Measurements from ENCODE around the gene TANGO2.

The TANGO2 gene

GRCh38 chr22:19994851-19995610 lies 25.9 kb upstream of the TANGO2 start:
- Histone ChIP-seq H3K79me2 (ENCODE audit: insufficient read depth, low read length) (no peaks in the 10 kb centered on the region), H3K9me2 (ENCODE audit: low read depth, low read length) (no peaks in the 10 kb centered on the region), H3K9ac (ENCODE audit: low read length) (no peak overlapping the region), H3K4me1 (ENCODE audit: insufficient read depth, low read length, severe bottlenecking) (no peaks in the 10 kb centered on the region), H3K4me2 (ENCODE audit: low read length) (no peak overlapping the region), H3K9me3 (ENCODE audit: low read length) (no peaks in the 10 kb centered on the region), H2AFZ (ENCODE audit: low read length) (no peak overlapping the region), H3K4me3 (ENCODE audit: low read depth, low read length, poor library complexity, severe bottlenecking) (no peak overlapping the region), H3F3A (ENCODE audit: insufficient read depth, low read length) (no peaks in the 10 kb centered on the region), H4K20me1 (ENCODE audit: insufficient read depth, low read length) (no peaks in the 10 kb centered on the region), H3K27ac (ENCODE audit: low read depth, low read length, poor library complexity, severe bottlenecking) (no peak overlapping the region), H3K36me3 (ENCODE audit: insufficient read depth, low read length) (no peaks in the 10 kb centered on the region), H3K27me3 (ENCODE audit: insufficient read depth, low read length) (peaks cover 15% of the 10 kb centered on the region)
- TF ChIP-seq CTCF (IDR thresholded peaks at IDR 0.05; ENCODE audit: low read length) (no peak), EZH2 (IDR thresholded peaks at IDR 0.05; ENCODE audit: borderline replicate concordance, low read length) (no peak)

- H3K4me2 ChIP-seq (ENCODE audit: low read length): no peak overlapping the region
- H3K9ac ChIP-seq (ENCODE audit: low read length): no peak overlapping the region
- H3K27me3 ChIP-seq (ENCODE audit: insufficient read depth, low read length): peaks cover 15% of the 10 kb centered on the region
- H3F3A ChIP-seq (ENCODE audit: insufficient read depth, low read length): no peaks in the 10 kb centered on the region
- no peaks in the 10 kb centered on the region for H3K9me2 ChIP-seq (ENCODE audit: low read depth, low read length)
- TF ChIP-seq EZH2 (IDR thresholded peaks at IDR 0.05; ENCODE audit: borderline replicate concordance, low read length) (no peak), CTCF (IDR thresholded peaks at IDR 0.05; ENCODE audit: low read length) (no peak)
- no peak overlapping the region for H3K27ac ChIP-seq (ENCODE audit: low read depth, low read length, poor library complexity, severe bottlenecking)
- no peak overlapping the region for H3K4me3 ChIP-seq (ENCODE audit: low read depth, low read length, poor library complexity, severe bottlenecking)
- H3K36me3 ChIP-seq (ENCODE audit: insufficient read depth, low read length): no peaks in the 10 kb centered on the region
- H4K20me1 ChIP-seq (ENCODE audit: insufficient read depth, low read length): no peaks in the 10 kb centered on the region
- H3K4me1 ChIP-seq (ENCODE audit: insufficient read depth, low read length, severe bottlenecking): no peaks in the 10 kb centered on the region
- H2AFZ ChIP-seq (ENCODE audit: low read length): no peak overlapping the region
- no peaks in the 10 kb centered on the region for H3K9me3 ChIP-seq (ENCODE audit: low read length)
- H3K79me2 ChIP-seq (ENCODE audit: insufficient read depth, low read length): no peaks in the 10 kb centered on the region
Measured at GRCh38 chr22:19995611-19996339, 25.1 kb upstream of the TANGO2 start.

GRCh38 chr22:19996694-19997384 lies 24.1 kb upstream of the TANGO2 start:
- H2AFZ ChIP-seq (ENCODE audit: low read length): no peak overlapping the region

More at GRCh38 chr22:19996694-19997384, 24.1 kb upstream of the TANGO2 start:
- Histone ChIP-seq H3K4me3 (ENCODE audit: low read depth, low read length, poor library complexity, severe bottlenecking) (no peak overlapping the region), H3K79me2 (ENCODE audit: insufficient read depth, low read length) (no peaks in the 10 kb centered on the region), H3K9ac (ENCODE audit: low read length) (no peak overlapping the region), H3K4me1 (ENCODE audit: insufficient read depth, low read length, severe bottlenecking) (no peaks in the 10 kb centered on the region), H3K27me3 (ENCODE audit: insufficient read depth, low read length) (peaks cover 15% of the 10 kb centered on the region), H3K9me3 (ENCODE audit: low read length) (no peaks in the 10 kb centered on the region), H3K4me2 (ENCODE audit: low read length) (no peak overlapping the region), H3F3A (ENCODE audit: insufficient read depth, low read length) (no peaks in the 10 kb centered on the region), H3K27ac (ENCODE audit: low read depth, low read length, poor library complexity, severe bottlenecking) (no peak overlapping the region), H3K9me2 (ENCODE audit: low read depth, low read length) (no peaks in the 10 kb centered on the region), H4K20me1 (ENCODE audit: insufficient read depth, low read length) (no peaks in the 10 kb centered on the region), H3K36me3 (ENCODE audit: insufficient read depth, low read length) (no peaks in the 10 kb centered on the region)
- TF ChIP-seq EZH2 (IDR thresholded peaks at IDR 0.05; ENCODE audit: borderline replicate concordance, low read length): no peak
- no peak for TF ChIP-seq CTCF (IDR thresholded peaks at IDR 0.05; ENCODE audit: low read length)
